A673 (cell line): ENCODE data around the gene WNK1. TPM values are rescaled to one million over a fixed set of nuclear protein-coding genes. Genes with fewer than 3 reads are reported as not detected.

Experiments
- BruUV-seq: library from RNA; stranded (reverse); fragments of 400-500 nt; replicated peaks from 2 replicates; lab custom pipeline; 2021; lab: Mats Ljungman, UMichigan
- CTCF ChIA-PET: fragments of 300-600 bp; sonication (Branson Sonifier 250); formaldehyde crosslinking; loops from one replicate; lab custom pipeline; 2022; ENCODE audit warnings: antibody characterized with exemption; lab: Charles Lee
- POLR2A ChIA-PET: fragments of 300-600 bp; sonication (Branson Sonifier 250); formaldehyde crosslinking; loops from one replicate; lab custom pipeline; 2022; ENCODE audit warnings: antibody characterized with exemption; ENCODE audit not compliant: low non-redundant PET; lab: Charles Lee
- DNase-seq: peaks from one replicate; pipeline ENCODE4 v3.0.0-alpha.2; 2015; ENCODE audit warnings: low spot score
- H3K27ac ChIP-seq: fragments of 200-600 bp; sonication (generic); 2 replicates; pipeline ENCODE4 v1.5.1; 2016; ENCODE audit warnings: mixed run types, low read depth, mild to moderate bottlenecking, mixed read lengths, antibody characterized with exemption, low read length; ENCODE audit not compliant: poor library complexity, severe bottlenecking
- H3K27me3 ChIP-seq: fragments of 200-600 bp; sonication (generic); replicated peaks from 2 replicates; pipeline ENCODE4 v1.6.1; 2017; ENCODE audit warnings: mixed run types, low read depth, mild to moderate bottlenecking, mixed read lengths, antibody characterized with exemption, low read length; ENCODE audit not compliant: insufficient read depth, poor library complexity
- H3K36me3 ChIP-seq: fragments of 200-600 bp; sonication (generic); 2 replicates; pipeline ENCODE4 v1.6.1; 2016; ENCODE audit warnings: mixed run types, mild to moderate bottlenecking, mixed read lengths, antibody characterized with exemption, low read length; ENCODE audit not compliant: insufficient read depth, poor library complexity, severe bottlenecking
- H3K4me1 ChIP-seq: fragments of 200-600 bp; sonication (generic); 2 replicates; pipeline ENCODE4 v1.6.1; 2017; ENCODE audit warnings: mixed run types, mild to moderate bottlenecking, mixed read lengths, antibody characterized with exemption, low read length; ENCODE audit not compliant: insufficient read depth, poor library complexity, severe bottlenecking
- H3K4me3 ChIP-seq: fragments of 200-600 bp; sonication (generic); 2 replicates; pipeline ENCODE4 v1.5.1; 2016; ENCODE audit warnings: low read depth, mixed run types, mild to moderate bottlenecking, mixed read lengths, low read length; ENCODE audit not compliant: poor library complexity, severe bottlenecking
- H3K9me3 ChIP-seq: fragments of 200-600 bp; sonication (generic); 2 replicates; pipeline ENCODE4 v1.6.1; 2016; ENCODE audit warnings: mixed run types, low read depth, mild to moderate bottlenecking, mixed read lengths, antibody characterized with exemption, low read length; ENCODE audit not compliant: poor library complexity, severe bottlenecking
- EZH2 ChIP-seq: fragments of 200-600 bp; sonication (generic); IDR thresholded peaks from 2 replicates; pipeline ENCODE4 v1.6.1; 2017; ENCODE audit warnings: borderline replicate concordance, low read depth, mild to moderate bottlenecking, mixed read lengths, antibody characterized with exemption, low read length; ENCODE audit not compliant: poor library complexity, severe bottlenecking
- intact Hi-C: fragments of 100-400 bp; cut with micrococcal nuclease; formaldehyde crosslinking; loops from one replicate; pipeline ENCODE4 v1.10.0; 2022; ENCODE audit not compliant: unreplicated experiment
- total RNA-seq: library from RNA; stranded (reverse); gene quantifications from 2 replicates; pipeline ENCODE4 v1.2.3, GENCODE V29; 2021
- TF ChIP-seq, protein P1 (sequence below): fragments of 300-800, 200-600 bp; sonication (generic); conservative IDR thresholded peaks from 2 replicates; pipeline ENCODE4 v1.5.1; 2017; ENCODE audit warnings: low read depth, mild to moderate bottlenecking, antibody characterized with exemption, low read length, moderate library complexity, mixed read lengths

The WNK1 gene
- total RNA-seq, 1 experiment from 2014 or later: 161 TPM

- no peak overlapping the region for H3K4me3 ChIP-seq
- H3K36me3 ChIP-seq: no peaks in the 10 kb centered on the region
- DNase-seq: no peak
- no TSS peak for BruUV-seq
- peaks cover 7% of the 10 kb centered on the region for H3K4me1 ChIP-seq
- TF ChIP-seq, protein P1, sequence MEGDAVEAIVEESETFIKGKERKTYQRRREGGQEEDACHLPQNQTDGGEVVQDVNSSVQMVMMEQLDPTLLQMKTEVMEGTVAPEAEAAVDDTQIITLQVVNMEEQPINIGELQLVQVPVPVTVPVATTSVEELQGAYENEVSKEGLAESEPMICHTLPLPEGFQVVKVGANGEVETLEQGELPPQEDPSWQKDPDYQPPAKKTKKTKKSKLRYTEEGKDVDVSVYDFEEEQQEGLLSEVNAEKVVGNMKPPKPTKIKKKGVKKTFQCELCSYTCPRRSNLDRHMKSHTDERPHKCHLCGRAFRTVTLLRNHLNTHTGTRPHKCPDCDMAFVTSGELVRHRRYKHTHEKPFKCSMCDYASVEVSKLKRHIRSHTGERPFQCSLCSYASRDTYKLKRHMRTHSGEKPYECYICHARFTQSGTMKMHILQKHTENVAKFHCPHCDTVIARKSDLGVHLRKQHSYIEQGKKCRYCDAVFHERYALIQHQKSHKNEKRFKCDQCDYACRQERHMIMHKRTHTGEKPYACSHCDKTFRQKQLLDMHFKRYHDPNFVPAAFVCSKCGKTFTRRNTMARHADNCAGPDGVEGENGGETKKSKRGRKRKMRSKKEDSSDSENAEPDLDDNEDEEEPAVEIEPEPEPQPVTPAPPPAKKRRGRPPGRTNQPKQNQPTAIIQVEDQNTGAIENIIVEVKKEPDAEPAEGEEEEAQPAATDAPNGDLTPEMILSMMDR: no peak
- TF ChIP-seq EZH2: no peak
- POLR2A ChIA-PET: no interaction called here
- CTCF ChIA-PET: no interaction called here
- intact Hi-C loops: loop anchor here (10.0 kb wide), 1 partner anchor 835 kb away; the partner anchor contains the start of gene FBXL14
- H3K9me3 ChIP-seq: no peaks in the 10 kb centered on the region
- no peak overlapping the region for H3K27ac ChIP-seq
- H3K27me3 ChIP-seq: no peaks in the 10 kb centered on the region
Observed at GRCh38 chr12:759628-760027, 7.2 kb downstream of the WNK1 start.

DNA sequence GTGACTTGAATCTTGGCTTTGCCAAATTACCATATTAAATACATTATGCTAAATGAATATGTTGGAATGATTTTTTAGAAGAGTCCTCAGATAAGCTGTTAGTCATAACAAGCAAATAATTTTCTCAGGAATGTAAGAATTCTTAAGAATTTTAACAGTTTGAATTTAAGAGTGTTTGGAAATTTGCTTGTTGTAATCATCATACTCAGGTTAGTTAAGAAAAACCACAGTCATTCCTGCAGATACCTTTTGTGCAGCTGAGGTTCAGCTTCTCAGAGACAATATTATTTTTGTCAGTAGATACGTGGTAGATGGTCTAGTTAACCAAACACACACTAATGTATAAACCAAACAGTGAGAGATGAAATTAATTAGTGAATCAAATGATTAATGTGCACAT is 8.9 kb downstream of the WNK1 start:
- intact Hi-C loops: no loop called here
- ChIA-PET POLR2A (no interaction called here), CTCF (no interaction called here)
- no peak overlapping the region for H3K4me3 ChIP-seq
- peaks cover 5% of the 10 kb centered on the region for H3K4me1 ChIP-seq
- H3K27me3 ChIP-seq: no peaks in the 10 kb centered on the region
- DNase-seq: no peak
- H3K27ac ChIP-seq: no peak overlapping the region
- BruUV-seq: no TSS peak
- no peaks in the 10 kb centered on the region for H3K36me3 ChIP-seq
- no peaks in the 10 kb centered on the region for H3K9me3 ChIP-seq
- TF ChIP-seq, protein P1: no peak
- TF ChIP-seq EZH2: no peak

DNA sequence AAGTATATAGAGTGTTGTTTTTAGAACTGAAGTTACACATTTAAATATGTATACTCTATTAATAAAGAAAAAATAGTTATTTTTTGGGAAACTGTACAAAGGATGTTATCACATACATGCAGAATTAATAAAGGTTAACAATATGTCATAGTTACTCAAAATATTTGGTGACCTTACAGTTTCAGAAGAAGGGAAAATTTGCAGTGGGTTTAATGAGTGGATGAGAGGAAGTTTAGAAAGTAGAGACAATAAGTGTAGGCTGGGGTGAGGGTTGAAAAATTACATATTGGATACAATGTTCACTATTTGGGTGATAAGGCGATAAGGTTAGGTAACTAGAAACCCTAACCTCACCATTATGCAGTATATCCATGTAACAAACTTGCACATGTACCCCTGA is 13.5 kb downstream of the WNK1 start:
- ChIA-PET CTCF (no interaction called here), POLR2A (interaction anchor here (0.8 kb wide), 1 partner anchor 14 kb away, joined by 3 read pairs; the partner anchor contains the start of gene WNK1)
- Histone ChIP-seq H3K27me3 (no peaks in the 10 kb centered on the region), H3K27ac (no peak overlapping the region), H3K4me3 (no peak overlapping the region), H3K4me1 (peaks cover 8% of the 10 kb centered on the region), H3K36me3 (no peaks in the 10 kb centered on the region), H3K9me3 (no peaks in the 10 kb centered on the region)
- intact Hi-C loops: no loop called here
- TF ChIP-seq, protein P1: no peak
- no peak for TF ChIP-seq EZH2
- BruUV-seq: no TSS peak
- no peak for DNase-seq
